PFSK-1 (cell line): ENCODE measurements around the gene LGALS9.

Experiments used
- FOXP2 ChIP-seq: optimal IDR thresholded peaks from 2 replicates; pipeline ENCODE3; 2011; ENCODE audit warnings: borderline replicate concordance, control low read depth, inconsistent platforms; ENCODE audit not compliant: insufficient read depth; ENCODE audit errors: extremely low read length, extremely low read depth
- POLR2AphosphoS5 ChIP-seq: IDR thresholded peaks from 2 replicates; pipeline ENCODE4 v1.6.1; 2012; ENCODE audit warnings: low read depth, mild to moderate bottlenecking, control low read depth, low read length, moderate library complexity
- SIN3A ChIP-seq: IDR thresholded peaks from 2 replicates; pipeline ENCODE4 v1.6.1; 2012; ENCODE audit warnings: mild to moderate bottlenecking, low read length, moderate library complexity, borderline replicate concordance; ENCODE audit not compliant: insufficient read depth
- TAF1 ChIP-seq: IDR thresholded peaks from 2 replicates; pipeline ENCODE4 v1.6.1; 2012; ENCODE audit warnings: low read length, control low read depth, borderline replicate concordance; ENCODE audit not compliant: insufficient read depth
- TF ChIP-seq, protein P1 (sequence below), 2 experiments: IDR thresholded peaks; 2 replicates each; pipeline versions ENCODE4 v1.6.1 to v1.8.0; 2011 to 2012; ENCODE audit warnings: low read depth in 2 of 2, low read length in 2 of 2, control low read depth in 1 of 2, inconsistent platforms in 1 of 2, mild to moderate bottlenecking in 1 of 2, moderate library complexity in 1 of 2; ENCODE audit not compliant: insufficient read depth in 1 of 2

Gene LGALS9

DNA sequence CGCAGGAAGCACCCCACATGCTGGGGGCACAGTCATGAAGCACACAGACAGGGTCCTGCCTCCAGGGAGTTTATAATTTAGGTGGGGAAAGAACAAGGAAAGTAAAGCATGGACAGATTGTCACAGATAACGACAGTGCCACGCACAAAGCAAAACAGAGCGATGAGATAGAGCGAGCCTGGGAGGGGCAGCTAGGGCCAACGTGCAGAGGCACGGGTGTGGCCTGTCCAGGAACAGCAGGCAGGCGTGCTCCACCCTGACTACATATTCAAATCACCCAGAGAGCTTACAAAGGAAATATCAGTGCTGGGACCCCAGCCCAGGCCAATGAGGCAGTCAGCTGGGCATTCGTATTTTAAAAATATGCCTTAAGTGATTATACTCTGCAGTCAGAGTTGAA, 16.8 kb downstream of the LGALS9 start:
- TF ChIP-seq FOXP2 (no peak), POLR2AphosphoS5 (no peak), SIN3A (no peak), TAF1 (no peak)
- TF ChIP-seq, protein P1, sequence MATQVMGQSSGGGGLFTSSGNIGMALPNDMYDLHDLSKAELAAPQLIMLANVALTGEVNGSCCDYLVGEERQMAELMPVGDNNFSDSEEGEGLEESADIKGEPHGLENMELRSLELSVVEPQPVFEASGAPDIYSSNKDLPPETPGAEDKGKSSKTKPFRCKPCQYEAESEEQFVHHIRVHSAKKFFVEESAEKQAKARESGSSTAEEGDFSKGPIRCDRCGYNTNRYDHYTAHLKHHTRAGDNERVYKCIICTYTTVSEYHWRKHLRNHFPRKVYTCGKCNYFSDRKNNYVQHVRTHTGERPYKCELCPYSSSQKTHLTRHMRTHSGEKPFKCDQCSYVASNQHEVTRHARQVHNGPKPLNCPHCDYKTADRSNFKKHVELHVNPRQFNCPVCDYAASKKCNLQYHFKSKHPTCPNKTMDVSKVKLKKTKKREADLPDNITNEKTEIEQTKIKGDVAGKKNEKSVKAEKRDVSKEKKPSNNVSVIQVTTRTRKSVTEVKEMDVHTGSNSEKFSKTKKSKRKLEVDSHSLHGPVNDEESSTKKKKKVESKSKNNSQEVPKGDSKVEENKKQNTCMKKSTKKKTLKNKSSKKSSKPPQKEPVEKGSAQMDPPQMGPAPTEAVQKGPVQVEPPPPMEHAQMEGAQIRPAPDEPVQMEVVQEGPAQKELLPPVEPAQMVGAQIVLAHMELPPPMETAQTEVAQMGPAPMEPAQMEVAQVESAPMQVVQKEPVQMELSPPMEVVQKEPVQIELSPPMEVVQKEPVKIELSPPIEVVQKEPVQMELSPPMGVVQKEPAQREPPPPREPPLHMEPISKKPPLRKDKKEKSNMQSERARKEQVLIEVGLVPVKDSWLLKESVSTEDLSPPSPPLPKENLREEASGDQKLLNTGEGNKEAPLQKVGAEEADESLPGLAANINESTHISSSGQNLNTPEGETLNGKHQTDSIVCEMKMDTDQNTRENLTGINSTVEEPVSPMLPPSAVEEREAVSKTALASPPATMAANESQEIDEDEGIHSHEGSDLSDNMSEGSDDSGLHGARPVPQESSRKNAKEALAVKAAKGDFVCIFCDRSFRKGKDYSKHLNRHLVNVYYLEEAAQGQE (IDR thresholded peaks at IDR 0.05; ENCODE audit: insufficient read depth in 1 of 2, low read depth in 2 of 2, low read length in 2 of 2): no peak

DNA sequence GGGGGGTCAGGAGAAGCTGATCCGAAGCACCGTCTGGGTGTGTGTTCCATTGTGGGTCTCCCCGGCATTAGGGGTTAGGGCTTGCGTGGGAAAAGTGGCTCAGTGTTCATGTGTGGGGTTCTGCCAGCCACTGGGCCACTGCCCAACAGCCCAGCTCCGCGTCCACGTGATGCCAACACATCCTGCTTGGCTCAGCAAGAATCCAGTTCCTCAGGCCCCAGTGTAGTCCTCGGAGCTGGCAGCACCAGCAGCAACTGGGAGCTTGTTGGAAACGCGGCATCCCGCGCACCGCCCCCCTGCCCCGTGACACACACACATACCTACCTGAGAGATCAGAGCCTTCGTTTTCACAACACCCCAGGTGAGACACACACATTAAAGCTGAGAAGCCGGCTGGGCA, 18.9 kb downstream of the LGALS9 start:
- TF ChIP-seq POLR2AphosphoS5 (no peak), TAF1 (no peak), FOXP2 (no peak), SIN3A (no peak)
- TF ChIP-seq, protein P1 (IDR thresholded peaks at IDR 0.05; ENCODE audit: insufficient read depth in 1 of 2, low read depth in 2 of 2, low read length in 2 of 2): no peak

DNA sequence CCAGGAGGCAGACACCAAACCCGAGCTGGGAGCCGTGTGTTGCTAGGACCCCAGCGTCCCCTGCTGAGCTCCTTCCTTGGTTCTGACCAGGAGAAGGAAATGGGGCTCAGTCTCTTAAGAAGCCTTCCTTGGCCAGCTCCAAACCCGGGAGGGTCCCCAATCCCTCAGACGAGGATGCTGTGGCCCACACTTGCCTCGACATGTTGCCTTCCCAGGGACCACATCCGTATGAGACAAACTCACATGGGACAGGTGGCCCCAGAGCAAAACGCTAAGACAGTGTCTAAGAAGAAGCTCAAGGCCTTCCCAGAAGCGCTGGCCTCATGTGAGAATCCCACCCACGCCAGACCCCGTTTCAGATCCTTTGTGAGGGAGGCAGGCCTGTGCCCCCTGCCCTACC, 19.8 kb downstream of the LGALS9 start:
- TF ChIP-seq TAF1 (no peak), FOXP2 (no peak), SIN3A (no peak), POLR2AphosphoS5 (no peak)
- TF ChIP-seq, protein P1 (IDR thresholded peaks at IDR 0.05; ENCODE audit: insufficient read depth in 1 of 2, low read depth in 2 of 2, low read length in 2 of 2): no peak

DNA sequence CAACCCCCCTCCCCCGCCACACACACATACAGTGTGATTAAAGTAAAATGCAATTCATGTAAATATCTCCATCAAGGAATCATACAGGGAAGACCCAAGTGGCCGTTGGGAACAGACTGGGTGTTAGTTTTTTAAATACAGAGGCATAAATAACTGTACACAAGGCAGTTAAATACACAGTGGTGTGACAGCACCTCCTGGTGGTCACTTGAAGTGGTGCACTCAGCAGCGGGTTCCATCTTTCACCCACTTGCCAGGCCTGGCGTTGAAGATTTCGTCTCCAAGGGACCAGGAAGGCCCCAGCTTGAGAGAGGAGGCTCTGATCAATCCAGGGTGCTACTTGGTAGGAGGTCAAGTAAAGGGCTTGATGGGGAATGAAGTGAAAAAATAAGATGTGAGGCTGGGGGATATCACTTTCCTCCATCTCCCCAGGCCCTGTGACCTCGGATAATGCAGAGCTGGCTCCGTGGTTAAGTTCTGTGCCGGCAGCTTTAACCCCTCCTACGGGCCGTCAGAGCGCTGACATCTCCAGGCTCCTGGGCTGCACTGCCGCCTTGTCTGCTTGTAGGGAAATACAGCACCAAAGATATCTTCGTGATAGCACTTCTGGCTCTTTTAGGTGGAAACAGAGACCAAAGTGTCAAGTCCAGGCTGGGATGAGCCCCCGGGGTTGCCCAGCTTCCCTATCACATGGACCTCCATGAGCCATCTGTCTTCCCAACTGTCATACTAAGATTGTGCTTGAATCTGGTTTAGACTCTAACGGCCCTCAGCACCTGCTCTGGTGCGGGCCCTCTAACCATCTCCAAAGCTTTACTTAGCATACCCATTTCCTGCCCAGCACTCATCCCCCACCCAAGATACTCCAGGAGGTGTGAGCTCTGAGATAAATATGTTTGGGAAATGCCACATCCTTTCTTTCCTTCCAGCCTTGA, 20.7 kb downstream of the LGALS9 start:
- TF ChIP-seq TAF1: no peak
- TF ChIP-seq POLR2AphosphoS5: no peak
- no peak for TF ChIP-seq SIN3A
- TF ChIP-seq FOXP2: no peak
- TF ChIP-seq, protein P1 (IDR thresholded peaks at IDR 0.05; ENCODE audit: insufficient read depth in 1 of 2, low read depth in 2 of 2, low read length in 2 of 2): no peak
